GM19372 (cell line): Measurements from ENCODE around the gene TWSG1.
"Not testable (repeated sequence)": the region's sequence is repeated elsewhere in the genome, so short reads cannot be mapped to it uniquely, and the experiment has no call there.

Experiments used
- ATAC-seq: cut with Tn5 transposase; IDR thresholded peaks from one replicate; pipeline ENCODE4 v1.9.1; 2021; ENCODE audit warnings: mild to moderate bottlenecking, low read depth, moderate library complexity; ENCODE audit not compliant: unreplicated experiment

TWSG1 gene

DNA sequence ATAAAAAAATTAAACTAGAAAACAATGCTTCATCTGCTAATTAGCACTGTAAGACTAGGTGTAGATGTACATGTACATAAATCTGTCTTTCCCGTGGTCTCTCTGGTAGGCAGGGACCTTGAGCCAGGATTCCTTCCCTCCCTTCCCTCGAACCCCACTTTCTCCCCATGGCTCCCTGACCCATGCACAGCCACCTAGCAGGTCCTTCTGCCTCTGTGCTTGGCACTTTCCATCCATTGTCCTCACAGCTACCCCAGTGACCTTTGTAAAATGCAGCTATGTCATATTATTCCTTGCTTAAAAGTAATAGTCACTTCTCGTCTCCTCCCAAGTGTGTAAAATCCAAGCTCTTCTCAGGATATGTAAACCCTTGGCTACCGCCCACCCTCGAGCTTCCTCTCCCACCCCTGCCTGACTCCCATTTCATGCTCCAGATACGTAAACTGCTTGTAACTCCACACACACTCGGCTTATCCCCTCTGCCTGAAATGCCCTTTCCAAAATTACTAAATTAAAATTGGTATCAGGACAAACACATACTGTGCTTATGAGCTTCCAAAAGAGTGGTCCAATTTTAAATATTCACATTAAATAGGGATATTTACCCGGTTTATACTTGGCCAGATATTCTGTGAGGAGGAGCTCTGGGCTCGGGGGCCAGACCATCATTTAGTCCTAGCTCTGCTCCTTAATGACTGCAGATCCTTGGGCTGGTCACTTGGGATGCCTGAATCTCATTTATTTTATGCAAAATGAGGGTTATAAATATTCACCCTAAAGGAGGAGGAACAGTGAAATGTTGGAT is 86.7 kb downstream of the TWSG1 start:
- no peak for ATAC-seq

DNA sequence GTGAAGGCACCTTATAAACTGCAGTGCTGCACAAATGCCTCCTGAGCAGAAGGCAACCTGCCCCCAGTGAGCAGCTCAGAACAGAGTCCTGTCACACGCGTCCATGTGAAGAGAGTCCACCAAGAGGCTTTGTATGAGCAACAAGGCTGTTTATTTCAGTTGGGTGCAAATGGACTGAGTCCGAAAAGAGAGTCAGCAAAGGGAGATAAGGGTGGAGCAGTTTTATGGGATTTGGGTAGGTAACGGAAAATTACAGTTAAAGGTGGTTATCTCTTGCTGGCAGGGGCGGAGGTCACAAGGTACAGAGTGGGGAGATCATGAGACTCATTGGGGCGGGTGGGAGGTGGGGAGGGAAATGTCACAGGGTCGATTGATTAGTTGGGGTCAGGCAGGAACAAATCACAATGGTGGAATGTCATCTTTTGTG is 87.3 kb downstream of the TWSG1 start:
- ATAC-seq, result no peak

DNA sequence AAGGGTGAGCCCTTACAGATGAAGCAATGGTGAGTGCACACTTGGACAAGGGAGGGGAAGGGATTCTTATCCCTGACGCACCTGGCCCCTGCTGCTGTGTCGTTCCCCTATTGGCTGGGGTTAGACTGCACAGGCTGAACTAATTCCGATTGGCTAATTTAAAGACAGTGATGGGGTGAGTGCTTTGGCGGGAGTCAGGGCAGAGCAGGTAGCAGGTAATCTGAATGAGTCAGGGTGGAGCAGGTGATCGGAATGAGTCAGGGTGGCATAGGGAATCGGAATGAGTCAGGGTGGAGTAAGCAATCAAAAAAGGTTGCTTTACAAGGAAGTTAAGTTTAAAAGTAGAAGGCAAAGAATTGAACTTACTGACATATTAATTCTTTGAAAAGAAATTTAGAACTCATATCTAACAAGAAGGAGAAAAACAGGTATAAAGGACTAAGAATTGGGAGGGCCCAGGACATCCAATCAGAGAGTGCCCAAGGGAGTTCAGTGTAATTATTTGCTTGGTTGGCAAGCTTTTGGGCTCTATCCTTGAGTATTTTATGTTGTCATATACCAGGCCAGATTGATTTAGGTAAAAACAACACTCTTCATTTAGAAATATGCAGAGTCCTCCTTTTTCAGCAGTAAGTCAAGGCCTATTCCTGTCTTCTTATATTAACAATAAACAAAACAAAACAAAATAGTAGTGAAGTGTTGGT is 88.4 kb downstream of the TWSG1 start:
- no peak for ATAC-seq

DNA sequence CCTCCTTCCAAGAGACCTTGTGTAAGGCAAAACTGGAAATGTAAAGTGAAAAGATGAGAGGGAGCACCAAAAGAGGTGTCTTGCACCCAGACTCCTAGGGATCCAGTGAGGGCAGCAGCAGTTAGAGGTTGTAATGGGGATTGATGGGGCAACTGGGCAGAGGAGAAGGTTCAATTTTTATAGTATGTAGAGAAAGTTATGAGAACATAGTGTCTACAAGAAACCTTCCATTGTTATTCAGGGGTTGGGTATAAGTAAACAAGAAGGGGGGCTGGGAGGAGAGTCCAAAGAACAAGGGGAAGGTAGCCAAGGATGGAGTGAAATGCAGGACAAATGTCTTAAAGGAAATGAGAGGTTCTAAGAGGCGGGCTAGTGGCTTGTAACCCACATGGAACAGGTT is 89.1 kb downstream of the TWSG1 start:
- ATAC-seq, result not testable (repeated sequence)

DNA sequence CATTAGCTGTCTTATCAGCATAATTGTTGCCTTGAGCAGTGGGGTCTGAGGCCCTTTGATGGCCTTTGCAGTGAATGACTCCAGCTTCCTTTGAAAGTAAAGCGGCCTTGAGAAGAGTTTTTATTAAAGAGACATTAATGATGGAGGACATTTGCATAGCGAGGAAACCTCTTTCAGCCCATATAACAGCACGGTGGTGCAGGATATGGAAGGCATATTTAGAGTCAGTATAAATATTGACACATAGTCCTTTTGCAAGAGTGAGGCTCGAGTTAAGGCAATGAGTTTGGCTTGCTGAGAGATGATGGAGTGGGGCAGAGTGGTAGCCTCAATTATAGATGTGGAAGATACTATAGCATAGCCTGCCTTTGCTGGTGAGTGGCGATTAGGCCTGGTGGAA is 89.7 kb downstream of the TWSG1 start:
- ATAC-seq, result not testable (repeated sequence)

DNA sequence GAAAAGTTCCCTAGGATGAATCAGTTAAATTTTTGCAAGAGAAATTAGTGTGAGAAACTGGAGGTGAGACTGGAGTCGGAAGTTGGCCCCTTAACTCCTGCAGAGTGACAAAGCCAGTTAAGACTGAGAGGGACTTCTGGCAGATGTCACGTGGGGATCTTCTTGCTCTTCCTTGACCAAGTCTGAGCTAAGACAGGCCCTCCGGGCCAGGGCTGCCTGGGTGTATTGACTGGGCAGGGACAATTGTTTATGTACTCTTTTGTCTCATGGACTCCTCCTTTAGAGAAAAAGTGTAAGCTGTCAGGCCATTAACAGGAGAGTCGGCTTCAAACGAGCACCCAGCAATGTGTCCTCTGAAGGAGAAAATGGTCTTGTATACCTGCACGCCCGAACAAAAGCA is 92.2 kb downstream of the TWSG1 start:
- ATAC-seq, result no peak

DNA sequence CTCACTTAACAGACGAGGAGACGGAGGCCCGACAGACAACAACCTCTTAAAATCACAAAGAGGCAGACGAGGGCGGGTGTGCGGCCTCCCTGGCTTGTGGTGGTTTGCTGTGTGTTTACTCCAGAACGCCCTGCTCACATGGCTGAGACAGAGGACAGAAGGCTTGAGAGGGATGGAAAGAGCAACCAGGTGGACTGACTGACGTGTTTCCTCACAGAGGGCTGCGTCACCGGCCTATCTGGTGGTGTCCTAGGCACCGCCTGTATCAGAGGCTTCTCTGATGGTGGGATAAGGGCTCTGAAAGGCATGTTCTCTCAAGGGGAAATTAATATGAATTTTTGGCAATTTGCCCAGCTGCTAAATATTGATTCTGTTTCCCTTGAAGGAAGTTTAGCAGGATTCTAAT is 93.7 kb downstream of the TWSG1 start:
- ATAC-seq, result no peak

DNA sequence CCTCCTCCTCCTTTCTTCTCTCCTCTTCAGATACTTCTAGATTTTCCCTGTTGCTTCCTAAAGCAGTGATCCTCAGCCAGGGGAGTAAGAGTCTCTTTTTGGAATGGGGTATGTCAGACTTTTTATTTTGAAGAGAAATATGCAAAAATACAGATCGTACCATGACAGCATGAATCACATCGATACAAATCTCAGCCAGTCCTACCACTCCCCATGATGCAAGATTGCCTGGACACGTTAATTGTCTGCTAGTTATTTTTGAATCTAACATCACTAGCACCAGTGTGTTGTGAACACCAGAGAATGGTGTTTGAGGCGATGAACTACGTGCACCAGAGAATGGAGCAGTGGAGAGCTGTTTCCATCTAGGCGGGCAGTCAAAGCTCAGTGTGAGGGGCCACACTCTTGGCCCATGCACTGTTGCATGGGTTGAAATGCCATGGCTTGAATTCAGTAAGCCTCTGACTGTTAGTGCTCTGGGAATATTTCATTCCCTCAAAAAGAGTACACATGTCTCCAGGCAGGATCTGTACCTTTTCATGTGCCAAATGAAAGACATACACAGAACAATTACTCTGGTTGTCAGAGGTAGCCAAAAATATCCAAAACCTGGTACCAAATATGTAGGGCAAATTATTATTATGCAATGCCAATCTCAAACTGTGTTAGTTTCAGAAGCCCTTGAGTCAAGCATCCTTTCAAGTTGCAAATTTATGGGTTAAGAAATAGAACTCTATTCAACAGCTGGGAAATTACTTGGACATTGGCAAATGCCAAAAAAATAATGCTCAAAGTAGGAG is 94.5 kb downstream of the TWSG1 start:
- no peak for ATAC-seq

DNA sequence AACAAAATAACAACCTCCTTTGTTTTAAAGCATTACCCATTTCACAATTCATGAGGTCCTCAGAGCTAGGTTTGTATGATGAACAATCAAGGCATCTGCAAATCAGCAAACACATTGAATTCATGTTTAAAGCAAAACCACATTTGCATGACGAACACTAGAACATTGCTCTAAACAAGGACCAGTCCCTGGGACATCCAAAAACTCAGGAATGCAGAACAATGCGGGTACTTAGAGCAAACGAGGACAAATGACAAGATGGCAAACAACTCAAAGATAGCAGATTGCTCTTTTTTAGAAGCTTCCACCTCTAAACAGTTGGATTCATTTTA is 95.1 kb downstream of the TWSG1 start:
- ATAC-seq, result no peak

DNA sequence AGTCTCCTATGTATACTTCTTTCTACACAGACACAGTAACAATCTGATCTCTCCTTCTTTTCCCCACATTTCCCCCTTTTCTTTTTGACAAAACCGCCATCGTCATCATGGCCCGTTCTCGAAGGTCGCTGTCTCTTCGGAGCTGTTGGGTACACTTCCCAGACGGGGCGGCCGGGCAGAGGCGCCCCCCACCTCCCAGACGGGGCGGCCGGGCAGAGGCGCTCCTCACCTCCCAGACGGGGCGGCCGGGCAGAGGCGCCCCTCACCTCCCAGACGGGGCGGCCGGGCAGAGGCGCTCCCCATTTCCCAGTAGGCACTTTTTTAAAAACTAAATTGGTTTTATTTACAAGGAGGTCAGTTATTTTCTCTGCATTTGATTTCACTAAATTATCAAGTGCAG is 95.7 kb downstream of the TWSG1 start:
- not testable (repeated sequence) for ATAC-seq

DNA sequence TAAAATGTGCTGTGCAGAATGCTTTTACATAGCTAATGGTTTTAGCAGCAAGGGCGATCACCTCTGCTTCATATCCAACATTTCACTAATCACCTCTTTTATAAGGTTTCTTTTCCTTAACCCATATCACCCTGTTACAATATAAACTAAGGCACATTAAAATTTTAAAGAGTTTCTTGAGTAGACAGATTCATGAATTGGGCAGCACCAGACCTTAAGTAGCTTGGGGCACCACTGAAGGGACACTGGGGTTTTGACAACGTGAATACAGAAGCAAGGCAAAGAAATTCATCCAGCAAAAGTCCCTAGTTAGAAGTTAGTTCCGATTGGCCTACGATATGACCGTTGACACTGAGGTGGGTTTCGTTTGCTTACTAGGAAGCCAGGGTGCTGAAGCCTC is 96.7 kb downstream of the TWSG1 start:
- no peak for ATAC-seq

DNA sequence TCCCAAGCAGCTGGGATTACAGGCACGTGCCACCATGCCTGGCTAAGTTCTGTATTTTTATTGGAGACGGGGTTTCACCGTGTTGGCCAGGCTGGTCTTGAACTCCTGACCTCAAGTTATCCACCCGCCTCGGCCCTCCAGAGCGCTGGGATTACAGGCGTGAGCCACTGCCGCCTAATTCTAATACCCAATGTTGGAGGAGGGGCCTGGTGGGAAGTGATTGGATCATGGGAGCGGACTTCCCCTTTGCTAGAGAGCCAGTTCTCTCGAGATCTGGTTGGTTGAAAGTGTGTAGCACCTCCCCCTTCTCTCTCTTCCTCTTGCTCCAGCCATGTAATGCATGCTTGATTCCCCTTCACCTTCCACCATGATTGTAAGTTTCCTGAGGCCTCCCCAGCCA is 98.5 kb downstream of the TWSG1 start:
- not testable (repeated sequence) for ATAC-seq

DNA sequence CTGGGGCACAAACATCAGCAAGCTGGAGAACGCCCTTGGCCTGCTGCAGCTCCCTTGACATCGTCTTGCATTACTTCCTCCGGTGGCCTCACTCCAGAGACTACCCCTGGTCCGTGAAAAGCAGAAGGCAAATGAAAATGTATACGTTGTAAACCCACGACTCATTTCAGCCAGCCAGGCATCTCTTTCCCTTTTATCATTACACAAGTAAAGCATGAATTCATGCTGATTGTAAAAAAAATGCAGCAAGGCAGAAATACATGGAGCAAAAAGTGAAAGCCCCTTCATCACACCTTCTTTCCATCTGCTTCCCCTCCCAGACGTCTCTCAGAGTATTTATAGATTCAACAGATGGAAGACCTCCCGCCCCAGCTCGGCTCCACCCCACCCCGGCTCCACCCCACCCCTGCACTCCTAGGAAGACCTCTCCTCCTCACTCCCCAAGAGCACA is 99.1 kb downstream of the TWSG1 start:
- no peak for ATAC-seq

DNA sequence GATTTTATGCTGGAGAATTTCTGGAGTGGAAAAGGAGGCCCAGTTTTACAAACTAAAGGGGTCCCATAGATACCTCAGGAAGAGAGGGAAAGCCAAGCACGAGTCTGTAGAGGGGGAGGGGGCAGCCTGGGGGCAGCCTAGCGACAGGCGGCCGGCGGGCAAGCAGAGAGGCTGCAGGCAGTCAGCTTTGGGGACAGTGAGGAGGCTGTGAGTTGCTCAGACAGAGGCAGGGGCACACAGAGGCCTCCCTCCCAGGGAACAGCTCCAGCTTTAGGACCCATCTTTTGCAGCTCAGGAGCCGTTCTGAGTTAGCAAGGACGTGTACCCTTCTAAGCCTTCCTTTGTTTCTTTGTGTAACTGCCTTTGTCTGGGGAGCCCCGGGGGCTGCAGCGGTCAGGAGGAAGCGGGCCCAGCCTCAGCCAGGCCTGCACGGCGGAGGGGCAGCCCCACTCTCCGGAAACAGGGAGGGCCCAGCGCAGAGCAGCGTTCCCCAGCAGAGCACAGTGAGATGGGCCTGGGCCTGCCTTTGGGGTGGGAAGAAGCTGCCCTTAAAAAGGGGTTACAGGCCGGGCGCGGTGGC is 99.6 kb downstream of the TWSG1 start:
- ATAC-seq, result no peak

DNA sequence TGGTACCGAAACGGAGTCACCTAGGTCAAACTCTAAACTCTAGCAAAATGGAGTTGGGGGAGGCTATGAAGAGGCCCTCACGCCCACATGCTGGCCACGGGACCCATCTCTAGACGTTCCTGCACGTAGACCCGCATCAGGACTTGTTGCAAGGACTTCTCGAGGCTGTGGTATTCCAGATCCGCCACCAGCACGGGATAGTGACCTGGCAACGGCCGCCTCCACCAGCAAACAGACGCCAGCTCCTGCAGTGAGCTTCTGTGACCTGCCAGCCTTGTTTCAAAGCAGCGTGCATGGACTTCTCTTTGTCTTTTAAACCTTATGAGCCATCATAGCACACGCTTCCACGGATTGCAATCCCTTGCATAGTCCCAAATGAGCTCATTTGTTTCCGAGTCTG is 100.5 kb downstream of the TWSG1 start:
- ATAC-seq, result no peak

DNA sequence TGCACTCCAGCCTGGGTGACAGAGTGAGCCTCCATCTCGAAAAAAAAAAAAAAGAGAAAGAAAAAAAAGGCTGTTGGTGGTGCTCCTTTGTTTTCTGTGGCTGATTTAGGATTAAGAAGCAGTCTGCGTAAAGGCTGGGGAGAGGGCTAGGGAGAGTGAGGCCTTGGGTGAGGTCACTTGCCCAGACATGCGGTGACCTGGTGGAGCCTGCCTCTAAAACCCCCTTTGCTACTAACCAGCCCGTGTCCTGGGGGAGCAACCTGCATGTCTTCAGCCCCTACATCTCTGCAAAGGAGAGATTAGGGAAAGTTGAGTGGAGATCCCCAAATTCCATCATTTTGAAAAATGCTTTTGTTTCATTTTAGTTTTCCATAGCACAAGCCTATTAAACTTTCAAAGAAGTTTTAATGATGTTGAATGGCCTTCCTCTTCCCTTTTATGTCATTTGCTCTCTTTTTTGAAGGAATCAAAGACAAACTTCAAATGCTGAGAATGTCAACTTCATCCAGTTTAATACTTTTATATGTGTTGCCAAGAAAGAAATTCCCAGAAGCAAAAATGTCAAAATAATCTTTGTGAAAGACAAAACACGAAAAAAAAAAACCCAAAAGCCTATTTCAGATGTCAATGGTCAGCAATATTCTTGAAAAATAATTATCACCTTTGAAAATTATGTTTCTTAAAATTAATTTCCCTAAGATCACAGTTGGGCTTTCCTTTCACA is 101.8 kb downstream of the TWSG1 start:
- no peak for ATAC-seq

DNA sequence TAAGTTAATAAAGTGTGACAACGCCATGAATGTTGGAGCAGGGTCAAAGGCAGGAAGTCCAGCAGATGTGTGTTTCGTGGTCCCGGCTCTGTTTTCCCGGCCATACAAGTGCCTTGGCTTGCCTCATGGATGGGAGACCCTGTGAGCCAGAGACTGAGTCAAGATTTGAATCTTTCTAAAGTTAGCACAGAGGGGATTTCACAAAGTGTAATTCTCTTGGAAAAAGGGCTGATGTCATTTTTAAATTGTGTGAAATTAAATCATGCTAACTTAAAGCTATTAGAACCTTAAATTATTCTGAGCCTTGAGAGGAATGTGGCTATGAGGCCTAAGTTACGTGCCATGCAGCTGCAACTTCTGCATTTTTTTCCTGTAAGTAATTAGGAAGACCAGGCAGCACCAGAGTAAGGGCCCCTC is 102.5 kb downstream of the TWSG1 start:
- ATAC-seq, result no peak

DNA sequence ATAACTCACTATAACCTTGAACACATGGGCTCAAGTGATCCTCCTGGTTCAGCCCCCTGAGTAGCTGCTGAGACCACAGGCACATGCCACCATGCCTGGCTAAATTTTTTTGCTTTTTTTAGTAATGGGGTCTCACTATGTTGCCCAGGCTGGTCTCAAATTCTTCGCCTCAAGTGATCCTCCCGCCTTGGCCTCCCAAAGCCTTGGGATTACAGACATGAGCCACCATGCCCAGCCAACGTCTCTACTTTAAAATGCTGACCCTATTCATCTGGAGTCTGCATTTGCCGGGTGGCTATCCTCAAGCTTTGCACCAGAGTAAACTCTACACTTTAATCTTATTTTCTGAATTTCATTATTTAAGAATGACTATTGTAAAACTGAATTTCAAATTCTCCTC is 103.1 kb downstream of the TWSG1 start:
- ATAC-seq, result no peak

DNA sequence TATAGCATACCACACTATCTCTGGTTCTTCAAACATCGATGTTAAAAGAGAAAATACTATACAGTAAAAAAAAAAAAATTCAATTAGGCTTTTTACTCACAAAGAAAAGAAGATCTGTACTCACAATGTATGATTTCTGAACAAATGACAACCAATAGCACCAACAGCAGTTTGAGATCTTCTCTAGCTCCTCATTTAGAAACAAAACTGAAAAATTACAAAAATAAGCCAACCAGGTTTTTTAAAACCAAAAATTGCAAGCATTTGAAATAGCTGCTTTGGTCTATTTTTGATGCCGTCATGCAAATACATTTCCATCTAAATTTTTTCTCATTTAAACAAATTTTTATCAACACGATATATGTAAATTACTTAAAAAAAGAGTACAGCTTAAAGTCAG is 106.5 kb downstream of the TWSG1 start:
- ATAC-seq, result no peak

DNA sequence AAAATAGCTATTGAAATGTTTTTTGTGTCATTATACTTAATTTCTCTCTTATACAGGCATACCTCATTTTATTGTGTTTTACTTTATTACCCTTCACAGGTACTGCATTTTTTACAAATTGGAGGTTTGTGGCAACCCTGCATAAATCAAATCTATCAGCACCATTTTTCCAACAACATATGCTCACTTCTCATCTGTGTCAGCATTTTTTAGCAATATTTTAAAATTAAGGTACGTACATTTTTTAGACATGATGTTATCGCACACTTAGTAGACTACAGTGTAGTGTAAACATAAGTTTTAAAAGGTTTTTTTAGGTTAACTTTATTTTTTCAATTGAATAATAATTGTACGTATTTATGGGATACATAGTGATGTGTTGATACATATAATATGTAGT is 110.0 kb downstream of the TWSG1 start:
- ATAC-seq, result no peak
